Activated CD8-positive, alpha-beta T cell treated with anti-CD3 and anti-CD28 coated beads, Interleukin-2, amount 10 ng/mL, durations not matched to agents 7 days and 5 days (primary cell): ENCODE measurements around the gene INHBB. TPM values are rescaled to one million over a fixed set of nuclear protein-coding genes. Genes with fewer than 3 reads are reported as not detected.

ENCODE experiments used
- ATAC-seq: fragments of 150-1000 bp; cut with Tn5 transposase; one replicate; pipeline ENCODE4 v1.10.0; 2021; ENCODE audit warnings: moderate library complexity
- CTCF ChIA-PET: fragments of 350-600 bp; sonication (Branson Sonifier 250); formaldehyde crosslinking; loops from one replicate; lab custom pipeline; 2021; ENCODE audit warnings: antibody characterized with exemption; lab: Charles Lee
- POLR2A ChIA-PET: fragments of 350-600 bp; sonication (Branson Sonifier 250); formaldehyde crosslinking; loops from one replicate; lab custom pipeline; 2021; ENCODE audit warnings: antibody characterized with exemption; lab: Charles Lee
- DNase-seq: peaks from one replicate; pipeline ENCODE4 v3.0.0-alpha.2; 2020
- H3K27ac Mint-ChIP-seq: one replicate; pipeline ENCODE4 v1.8.0; 2021; ENCODE audit warnings: mild to moderate bottlenecking, mixed read lengths
- H3K27me3 Mint-ChIP-seq: one replicate; pipeline ENCODE4 v1.8.0; 2021; ENCODE audit warnings: low read depth, mixed read lengths
- H3K36me3 Mint-ChIP-seq: one replicate; pipeline ENCODE4 v1.8.0; 2021; ENCODE audit warnings: low read depth, mixed read lengths
- H3K4me1 Mint-ChIP-seq: one replicate; pipeline ENCODE4 v1.8.0; 2021; ENCODE audit warnings: low read depth, mixed read lengths
- H3K4me3 Mint-ChIP-seq: one replicate; pipeline ENCODE4 v1.8.0; 2021; ENCODE audit warnings: mild to moderate bottlenecking, mixed read lengths
- H3K9me3 Mint-ChIP-seq: one replicate; pipeline ENCODE4 v1.8.0; 2022; ENCODE audit warnings: mixed read lengths; ENCODE audit not compliant: insufficient read depth
- total RNA-seq, 2 experiments: library from RNA; stranded (reverse); gene quantifications; one replicate each; pipeline ENCODE4 v1.2.3, GENCODE V29; 2021

The INHBB gene
- total RNA-seq, 2 experiments from 2014 or later = not detected

DNA sequence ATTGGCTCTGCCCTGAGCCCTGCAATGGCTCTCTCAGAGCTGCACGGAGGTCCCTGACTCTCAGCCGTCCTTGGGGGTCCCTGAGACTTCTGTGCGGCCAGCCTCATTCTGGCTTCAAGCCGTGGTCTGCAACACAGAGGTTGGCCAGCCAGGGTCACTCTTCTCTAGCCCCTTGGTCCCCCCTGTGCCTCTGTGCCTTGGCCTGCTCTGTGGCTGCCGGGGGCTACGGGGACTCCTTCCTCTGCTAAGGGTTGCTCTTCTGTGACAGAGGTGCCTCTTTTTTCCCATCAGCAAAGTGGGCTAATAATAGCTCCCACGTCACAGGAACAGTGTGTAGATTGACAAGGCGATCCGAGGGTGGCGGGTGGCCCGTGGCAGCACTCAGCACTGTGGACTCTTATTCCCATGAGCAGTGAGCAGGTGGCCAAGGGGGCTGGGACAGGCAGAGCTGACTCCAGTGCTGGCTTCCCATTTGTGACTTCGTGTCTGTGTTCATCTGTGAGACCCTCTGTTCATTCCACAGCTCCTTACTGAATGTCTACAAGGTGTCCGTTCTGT is 19.4 kb downstream of the INHBB start:
- ChIA-PET POLR2A (no interaction called here), CTCF (no interaction called here)
- no peak for DNase-seq
- no peaks in the 10 kb centered on the region for H3K36me3 Mint-ChIP-seq
- H3K27ac Mint-ChIP-seq = no peak overlapping the region
- H3K4me1 Mint-ChIP-seq = no peaks in the 10 kb centered on the region
- ATAC-seq = no peak
- H3K27me3 Mint-ChIP-seq = peaks cover 9% of the 10 kb centered on the region
- H3K4me3 Mint-ChIP-seq = no peak overlapping the region
- H3K9me3 Mint-ChIP-seq = no peaks in the 10 kb centered on the region

DNA sequence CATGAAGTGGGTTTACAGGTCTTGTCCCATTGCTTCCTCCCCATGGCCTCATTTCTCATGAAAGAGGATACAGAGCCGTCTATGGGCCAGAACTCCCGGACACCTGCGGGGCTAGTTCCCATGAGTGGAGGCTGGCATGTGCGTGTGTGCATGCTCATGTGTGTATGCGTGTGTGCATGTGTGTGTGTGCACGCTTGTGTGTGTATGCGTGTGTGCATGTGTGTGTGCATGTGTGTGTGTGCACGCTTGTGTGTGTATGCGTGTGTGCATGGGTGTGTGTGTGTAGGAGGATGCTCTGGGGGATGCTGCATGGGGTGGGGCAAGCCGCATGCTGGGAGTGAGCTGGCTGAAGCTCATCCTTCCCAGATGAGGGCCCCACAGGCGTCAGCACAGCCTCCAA is 20.8 kb downstream of the INHBB start:
- no peak for ATAC-seq

DNA sequence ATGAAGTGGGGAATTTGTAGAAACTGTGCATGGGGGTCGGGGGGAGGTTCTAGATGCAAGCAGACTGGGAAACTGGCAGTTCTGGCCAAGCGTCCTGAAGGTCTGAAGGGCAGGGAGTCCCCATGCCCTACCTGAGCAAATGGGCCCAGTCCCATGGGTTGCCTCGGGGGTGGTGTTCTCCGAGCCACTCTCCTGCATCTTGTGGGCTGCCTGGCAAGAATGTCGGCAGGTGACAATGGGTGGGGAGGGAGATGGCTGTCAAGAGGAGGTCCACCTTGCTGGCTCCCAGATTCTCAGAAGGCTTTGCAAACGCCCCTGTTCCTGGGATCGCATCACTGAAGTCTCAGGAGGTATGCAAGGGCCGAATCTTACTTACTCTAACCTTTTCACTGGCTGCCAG is 21.3 kb downstream of the INHBB start:
- Mint-ChIP-seq H3K36me3 (no peaks in the 10 kb centered on the region), H3K27me3 (peaks cover 11% of the 10 kb centered on the region), H3K9me3 (no peaks in the 10 kb centered on the region), H3K4me1 (no peaks in the 10 kb centered on the region), H3K4me3 (no peak overlapping the region), H3K27ac (no peak overlapping the region)
- ChIA-PET CTCF (no interaction called here), POLR2A (no interaction called here)
- DNase-seq (no peak), ATAC-seq (no peak)

More for the DNA sequence above, 20.8 kb downstream of the INHBB start:
- ChIA-PET CTCF (no interaction called here), POLR2A (no interaction called here)
- Mint-ChIP-seq H3K9me3 (no peaks in the 10 kb centered on the region), H3K27me3 (peaks cover 11% of the 10 kb centered on the region), H3K4me1 (no peaks in the 10 kb centered on the region), H3K27ac (no peak overlapping the region), H3K4me3 (no peak overlapping the region), H3K36me3 (no peaks in the 10 kb centered on the region)
- DNase-seq = no peak

DNA sequence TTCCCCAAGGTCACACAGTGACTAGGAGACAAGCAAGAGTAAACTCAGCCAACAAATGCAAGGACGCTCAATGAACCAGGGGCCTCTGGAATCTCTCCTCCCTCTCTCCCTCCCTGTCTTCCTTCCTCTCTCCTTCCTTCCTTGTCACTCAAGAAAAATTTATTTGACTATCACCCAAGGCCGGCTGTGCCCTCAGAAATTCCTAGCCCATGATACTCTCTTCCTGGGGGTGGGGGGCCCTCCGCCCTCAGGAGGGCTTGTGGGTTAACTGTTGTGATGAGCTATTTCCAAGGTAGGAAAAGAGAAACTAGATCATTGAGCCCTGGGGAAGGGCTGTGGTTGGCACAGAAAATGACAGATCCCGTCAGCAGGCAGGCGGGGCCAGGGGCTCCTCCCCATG is 21.7 kb downstream of the INHBB start:
- no peaks in the 10 kb centered on the region for H3K36me3 Mint-ChIP-seq
- H3K4me3 Mint-ChIP-seq = no peak overlapping the region
- no peaks in the 10 kb centered on the region for H3K4me1 Mint-ChIP-seq
- ChIA-PET CTCF (no interaction called here), POLR2A (no interaction called here)
- no peaks in the 10 kb centered on the region for H3K9me3 Mint-ChIP-seq
- no peak overlapping the region for H3K27ac Mint-ChIP-seq
- H3K27me3 Mint-ChIP-seq = peaks cover 11% of the 10 kb centered on the region
- ATAC-seq (no peak), DNase-seq (no peak)

DNA sequence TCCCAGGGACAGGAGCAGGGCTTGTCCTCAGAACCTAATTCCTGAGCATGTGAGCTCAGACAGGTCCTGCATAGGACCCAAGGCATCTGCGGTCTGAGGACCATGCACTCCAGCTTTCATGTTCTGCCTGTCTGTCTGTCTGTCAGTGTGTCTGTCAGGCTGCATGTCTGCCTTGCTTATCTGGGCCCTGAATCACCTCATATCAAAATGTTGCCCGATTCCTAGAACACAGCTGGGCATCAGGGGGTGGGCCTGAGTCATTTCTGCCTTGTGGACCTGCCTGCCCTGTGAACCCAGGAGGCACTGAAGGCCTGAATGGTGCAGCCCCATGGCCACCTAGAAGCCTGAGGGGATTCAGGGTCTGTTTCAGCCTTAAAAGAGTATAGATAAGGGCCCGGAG is 22.1 kb downstream of the INHBB start:
- Mint-ChIP-seq H3K27me3 (peaks cover 11% of the 10 kb centered on the region), H3K4me1 (no peaks in the 10 kb centered on the region), H3K4me3 (no peak overlapping the region), H3K36me3 (no peaks in the 10 kb centered on the region), H3K27ac (no peak overlapping the region), H3K9me3 (no peaks in the 10 kb centered on the region)
- no peak for ATAC-seq
- POLR2A ChIA-PET = no interaction called here
- DNase-seq = no peak
- CTCF ChIA-PET = no interaction called here

DNA sequence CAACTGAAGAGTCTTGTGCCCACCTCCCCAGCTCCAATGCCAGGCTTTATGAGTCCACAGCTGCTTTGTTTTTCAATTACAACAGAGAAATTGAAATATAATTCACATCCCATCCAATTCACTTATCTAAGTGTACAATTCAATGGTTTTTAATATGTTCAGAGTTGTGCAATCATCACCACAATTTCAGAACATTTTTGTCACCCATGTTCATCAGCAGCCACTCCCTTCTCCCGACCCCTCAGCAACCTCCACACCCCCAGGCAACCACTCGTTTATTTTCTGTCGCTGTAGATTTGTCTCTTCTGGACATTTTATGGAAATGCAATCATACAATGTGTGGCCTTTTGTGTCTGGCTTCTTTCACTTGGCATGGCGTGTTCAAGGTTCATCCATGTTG is 23.3 kb downstream of the INHBB start:
- no peak overlapping the region for H3K4me3 Mint-ChIP-seq
- ATAC-seq = no peak
- H3K36me3 Mint-ChIP-seq = no peaks in the 10 kb centered on the region
- CTCF ChIA-PET = no interaction called here
- POLR2A ChIA-PET = no interaction called here
- H3K27ac Mint-ChIP-seq = no peak overlapping the region
- DNase-seq = no peak
- H3K9me3 Mint-ChIP-seq = no peaks in the 10 kb centered on the region
- H3K4me1 Mint-ChIP-seq = no peaks in the 10 kb centered on the region
- peaks cover 11% of the 10 kb centered on the region for H3K27me3 Mint-ChIP-seq

DNA sequence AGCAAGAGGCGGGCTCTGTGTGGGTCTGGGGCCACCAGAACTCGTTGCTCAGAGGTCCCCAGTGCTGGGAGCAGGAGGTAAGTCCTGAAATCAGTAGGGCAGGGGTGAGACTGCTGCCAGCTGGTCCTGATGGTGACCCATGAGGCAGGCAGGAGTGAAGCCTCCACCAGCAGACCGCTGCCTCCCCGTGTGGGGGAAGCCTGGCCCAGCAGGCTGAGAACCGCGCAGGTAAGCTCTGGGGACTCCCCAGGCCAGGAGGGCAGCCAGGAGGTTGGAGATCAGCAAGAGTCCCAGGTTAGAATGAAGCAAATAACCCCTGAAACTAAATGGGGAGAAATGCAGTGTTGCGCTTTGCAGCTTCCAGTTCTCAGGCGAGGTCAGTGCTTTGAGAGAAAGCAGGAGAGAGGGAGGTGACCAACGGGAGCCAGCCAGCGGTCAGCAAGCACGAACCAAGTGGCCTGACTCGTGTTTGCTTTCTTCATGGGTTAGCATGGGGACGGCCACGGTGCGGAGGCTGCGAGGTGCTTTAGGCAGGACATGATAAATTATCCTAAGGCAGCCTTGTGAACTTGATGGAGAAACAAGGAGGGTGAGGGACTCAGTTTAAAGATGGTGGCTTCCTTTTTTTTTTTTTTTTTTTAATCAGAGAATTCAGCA is 26.2 kb downstream of the INHBB start:
- Mint-ChIP-seq H3K4me3 (no peak overlapping the region), H3K27ac (no peak overlapping the region), H3K27me3 (peaks cover 11% of the 10 kb centered on the region), H3K9me3 (no peaks in the 10 kb centered on the region), H3K36me3 (no peaks in the 10 kb centered on the region), H3K4me1 (no peaks in the 10 kb centered on the region)
- ATAC-seq (no peak), DNase-seq (no peak)
- POLR2A ChIA-PET = no interaction called here
- CTCF ChIA-PET = no interaction called here

DNA sequence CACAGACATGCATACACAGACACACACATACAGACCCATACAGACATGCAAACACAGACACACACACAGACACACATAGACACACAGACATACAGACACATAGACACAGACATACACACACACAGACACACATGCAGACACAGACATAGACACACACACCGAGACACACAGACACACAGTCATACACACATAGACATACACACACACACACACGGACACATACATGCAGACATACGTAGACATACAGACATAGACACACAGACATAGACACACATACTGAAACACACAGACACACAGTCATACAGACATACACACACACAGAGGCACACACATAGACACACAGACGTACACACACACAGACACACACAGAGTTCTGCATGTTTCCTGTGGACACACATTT is 26.9 kb downstream of the INHBB start:
- ATAC-seq (no peak), DNase-seq (no peak)
- Mint-ChIP-seq H3K9me3 (no peaks in the 10 kb centered on the region), H3K27ac (no peak overlapping the region), H3K4me1 (no peaks in the 10 kb centered on the region), H3K4me3 (no peak overlapping the region), H3K36me3 (no peaks in the 10 kb centered on the region), H3K27me3 (peaks cover 11% of the 10 kb centered on the region)
- ChIA-PET POLR2A (no interaction called here), CTCF (no interaction called here)

DNA sequence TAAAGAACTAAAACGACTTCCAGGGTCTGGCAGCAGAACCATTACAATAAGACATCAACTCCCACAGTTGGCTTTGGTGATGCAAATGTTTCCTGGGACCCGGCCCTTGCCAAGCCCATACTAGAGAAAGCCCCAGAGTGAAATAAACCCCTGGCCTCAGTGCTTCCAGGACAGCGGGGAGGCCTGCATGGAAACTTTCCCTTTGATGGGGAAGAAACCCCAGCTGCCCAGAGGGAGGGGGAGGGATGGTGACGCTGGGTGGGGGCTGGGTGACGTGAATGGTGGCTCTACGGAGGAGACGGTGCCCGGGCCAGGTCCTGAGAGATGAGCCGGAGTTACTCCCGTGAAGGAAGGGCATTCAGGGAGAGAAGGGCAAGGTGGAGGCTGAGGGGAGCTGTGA is 27.5 kb downstream of the INHBB start:
- DNase-seq (no peak), ATAC-seq (no peak)
- ChIA-PET POLR2A (no interaction called here), CTCF (no interaction called here)
- Mint-ChIP-seq H3K27ac (no peak overlapping the region), H3K4me3 (no peak overlapping the region), H3K9me3 (no peaks in the 10 kb centered on the region), H3K4me1 (no peaks in the 10 kb centered on the region), H3K27me3 (peaks cover 11% of the 10 kb centered on the region), H3K36me3 (no peaks in the 10 kb centered on the region)

DNA sequence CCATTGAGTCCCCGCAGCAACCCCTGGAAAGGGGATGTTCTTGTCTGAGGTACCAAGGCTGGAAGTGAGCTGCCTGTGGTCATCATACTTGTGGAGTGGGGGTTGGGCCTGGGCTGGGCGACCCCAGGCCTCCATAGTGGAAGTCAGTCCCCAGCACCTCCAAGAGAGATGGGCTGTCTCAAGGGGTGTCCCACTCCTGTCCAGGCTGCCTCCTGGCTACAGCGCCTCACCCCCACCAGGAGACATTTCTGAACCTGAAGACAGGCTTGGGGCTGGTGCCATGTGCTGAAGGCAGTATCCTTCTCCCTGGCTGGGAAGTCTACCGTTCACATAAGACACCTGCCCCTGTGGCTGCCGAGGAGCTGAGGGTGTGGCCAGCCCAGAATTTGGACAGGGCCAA is 28.9 kb downstream of the INHBB start:
- H3K27me3 Mint-ChIP-seq = peaks cover 6% of the 10 kb centered on the region
- no peak overlapping the region for H3K27ac Mint-ChIP-seq
- no peak for ATAC-seq
- ChIA-PET CTCF (no interaction called here), POLR2A (no interaction called here)
- no peaks in the 10 kb centered on the region for H3K4me1 Mint-ChIP-seq
- DNase-seq = no peak
- H3K9me3 Mint-ChIP-seq = no peaks in the 10 kb centered on the region
- H3K4me3 Mint-ChIP-seq = no peak overlapping the region
- no peaks in the 10 kb centered on the region for H3K36me3 Mint-ChIP-seq

DNA sequence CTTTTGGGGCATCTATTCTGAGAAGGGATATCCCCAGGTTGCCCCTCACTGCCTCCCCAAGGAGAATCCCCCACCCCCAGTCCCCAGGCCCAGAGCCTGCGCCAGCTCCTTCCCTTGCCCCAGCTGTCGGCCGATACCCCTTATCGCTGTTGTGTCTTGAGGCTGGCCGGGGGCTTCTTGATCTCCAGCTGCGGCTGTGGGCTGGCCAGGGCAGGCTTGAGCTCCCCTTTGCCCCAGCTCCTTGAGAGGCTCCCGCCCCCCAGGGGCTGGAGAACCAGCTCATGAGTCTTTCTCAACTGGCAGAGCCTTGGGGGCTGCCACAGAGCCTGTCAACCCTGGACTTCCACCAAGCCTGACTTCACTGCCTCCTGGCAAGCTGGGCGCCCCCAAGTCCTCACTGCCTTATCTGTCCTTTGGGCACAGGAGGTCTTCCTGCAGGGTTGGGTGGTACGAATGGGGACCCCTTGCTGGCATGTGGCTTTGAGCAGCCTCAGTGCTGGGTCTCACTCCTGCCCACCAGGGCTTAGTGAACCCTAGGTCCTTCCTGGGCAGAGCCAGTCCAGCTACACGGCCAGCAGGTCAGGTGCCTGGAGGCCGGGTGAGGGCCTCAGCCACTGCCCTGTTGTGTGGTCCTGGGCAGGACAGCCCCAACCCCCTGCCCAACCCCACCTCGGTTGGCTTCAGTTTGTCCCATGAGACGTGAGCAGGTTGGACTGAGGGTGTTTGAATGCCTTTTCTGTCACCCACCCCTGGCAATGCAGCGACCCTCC is 29.5 kb downstream of the INHBB start:
- no peak overlapping the region for H3K27ac Mint-ChIP-seq
- ChIA-PET CTCF (no interaction called here), POLR2A (no interaction called here)
- H3K9me3 Mint-ChIP-seq = no peaks in the 10 kb centered on the region
- ATAC-seq (no peak), DNase-seq (no peak)
- H3K4me3 Mint-ChIP-seq = no peak overlapping the region
- peaks cover 2% of the 10 kb centered on the region for H3K27me3 Mint-ChIP-seq
- no peaks in the 10 kb centered on the region for H3K36me3 Mint-ChIP-seq
- no peaks in the 10 kb centered on the region for H3K4me1 Mint-ChIP-seq

DNA sequence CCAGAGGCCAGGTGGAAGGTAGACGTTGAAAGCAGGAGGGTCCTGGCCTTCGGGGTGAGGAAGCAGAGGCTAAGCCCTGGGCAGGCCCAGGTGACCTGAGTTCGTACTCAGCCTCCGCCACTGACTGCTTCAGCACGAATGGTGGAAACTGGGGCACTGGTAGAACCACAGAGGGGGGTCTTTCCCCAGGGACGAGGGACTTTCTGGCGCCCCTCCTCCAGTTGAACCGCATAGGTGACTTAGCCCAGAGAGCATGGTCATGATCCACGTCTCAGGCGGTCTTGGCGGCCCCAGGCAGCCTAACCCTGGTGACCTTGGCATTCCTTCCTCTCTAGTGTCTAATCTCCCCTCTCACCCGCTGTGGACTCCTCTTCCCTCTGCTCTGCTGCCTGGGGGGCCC is 30.2 kb downstream of the INHBB start:
- no peaks in the 10 kb centered on the region for H3K9me3 Mint-ChIP-seq
- H3K4me3 Mint-ChIP-seq = no peak overlapping the region
- ChIA-PET POLR2A (no interaction called here), CTCF (no interaction called here)
- DNase-seq = no peak
- no peak for ATAC-seq
- H3K27ac Mint-ChIP-seq = no peak overlapping the region
- no peaks in the 10 kb centered on the region for H3K36me3 Mint-ChIP-seq
- no peaks in the 10 kb centered on the region for H3K4me1 Mint-ChIP-seq
- no peaks in the 10 kb centered on the region for H3K27me3 Mint-ChIP-seq
